NCI-H146 treated with DMSO at 0.1 percent for 48 hours (cell line): Measurements from ENCODE around the gene CCDC61.

Experiments
- DNase-seq: peaks from one replicate; lab custom pipeline; 2025; ENCODE audit not compliant: unreplicated experiment; lab: John Stamatoyannopoulos, UW

Gene CCDC61

GRCh38 chr19:46036744-46037128 is 41.5 kb downstream of the CCDC61 start:
- no peak for DNase-seq

GRCh38 chr19:46040125-46040524 is 44.9 kb downstream of the CCDC61 start:
- no peak for DNase-seq

- DNase-seq: no peak
These were observed 45.8 kb downstream of the CCDC61 start, which contains the start of gene IGFL4 for GRCh38 chr19:46040952-46041500. IGFL4 (minus strand) TSS chr19:46041002; CDS start chr19:46040962, 40 bp downstream.

GRCh38 chr19:46042252-46042883 is 47.1 kb downstream of the CCDC61 start:
- DNase-seq: no peak

- DNase-seq: no peak
These were observed 48.3 kb downstream of the CCDC61 start for GRCh38 chr19:46043519-46043918.

GRCh38 chr19:46049597-46049996 is 54.3 kb downstream of the CCDC61 start:
- DNase-seq: no peak

GRCh38 chr19:46052896-46053295 is 57.6 kb downstream of the CCDC61 start:
- no peak for DNase-seq

- no peak for DNase-seq
These were observed 61.3 kb downstream of the CCDC61 start for GRCh38 chr19:46056536-46056935.

GRCh38 chr19:46058778-46059177 is 63.5 kb downstream of the CCDC61 start:
- no peak for DNase-seq

- DNase-seq: no peak
These were observed 64.7 kb downstream of the CCDC61 start for GRCh38 chr19:46060012-46060411.

- no peak for DNase-seq
These were observed 67.9 kb downstream of the CCDC61 start for GRCh38 chr19:46063201-46063600.

- DNase-seq: no peak
These were observed 70.3 kb downstream of the CCDC61 start for GRCh38 chr19:46065486-46066071.

- no peak for DNase-seq
These were observed 71.2 kb downstream of the CCDC61 start for GRCh38 chr19:46066471-46066870.

- no peak for DNase-seq
These were observed 72.4 kb downstream of the CCDC61 start for GRCh38 chr19:46067691-46068090.
